T-helper 1 cell (primary cell): ENCODE data around the gene PRR12.
A peak's percentile ranks its signal among the peaks of the same experiment; 100 is the strongest.

Source experiments
- DNase-seq, 5 donors: peaks; one replicate each; pipeline ENCODE4 v3.0.0-alpha.2; 2012 to 2020

Gene PRR12

DNA sequence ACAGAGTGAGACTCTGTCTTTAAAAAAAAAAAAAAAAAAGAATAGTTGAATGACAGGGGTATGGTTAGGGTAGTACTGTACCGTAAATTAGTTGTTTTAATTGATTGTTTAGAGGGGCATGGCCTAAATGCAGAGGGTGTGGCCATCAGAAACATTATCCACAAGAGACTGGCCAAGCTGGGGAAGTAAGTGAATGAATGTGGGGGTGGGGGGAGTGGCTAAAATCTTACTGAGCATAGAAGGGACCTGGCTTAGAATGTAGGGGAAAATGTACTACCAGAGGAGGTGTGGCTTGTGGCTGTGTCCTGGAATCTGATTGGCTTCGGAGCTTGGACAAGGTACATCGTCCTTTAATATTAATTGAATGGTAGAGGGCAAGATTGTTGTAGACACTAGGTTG is 78.5 kb downstream of the PRR12 start:
- DNase-seq, result no peak

DNA sequence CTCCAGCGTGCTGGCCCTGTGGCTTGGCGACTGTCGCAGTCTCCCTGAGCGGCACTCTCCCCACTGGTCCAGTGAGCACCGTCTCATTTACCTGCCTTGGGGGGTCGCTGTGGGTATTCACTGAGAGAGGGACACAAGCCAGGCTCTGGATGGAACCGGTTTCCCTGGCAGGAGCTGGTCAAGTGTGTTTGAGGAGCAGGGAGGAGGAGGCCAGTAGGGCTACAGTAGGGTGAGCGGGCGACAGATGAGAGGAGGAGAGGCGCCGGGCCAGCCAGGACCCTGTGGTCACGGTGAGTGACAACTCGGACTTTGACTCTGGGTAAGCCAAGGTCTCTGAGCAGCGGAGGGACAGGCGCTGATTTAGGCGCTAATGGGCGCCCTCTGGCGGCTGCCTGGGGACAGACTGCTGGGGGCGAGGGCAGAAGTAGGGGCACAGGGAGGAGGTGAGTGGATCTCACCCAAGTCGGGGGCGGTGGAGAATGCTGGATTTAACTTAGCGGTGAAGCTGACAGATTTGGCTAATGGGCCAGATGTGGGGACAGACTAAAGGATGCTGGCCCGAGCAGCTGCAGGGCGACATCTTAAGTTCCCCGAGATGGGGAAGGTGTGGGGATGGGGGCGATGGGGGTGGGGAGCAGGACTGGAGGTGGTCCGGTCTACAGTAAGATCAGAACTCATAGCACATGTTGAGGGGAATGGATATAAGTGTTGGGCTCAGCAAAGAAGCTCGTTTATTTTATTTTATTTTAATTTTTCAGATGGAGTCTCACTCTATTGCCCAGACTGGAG is 81.3 kb downstream of the PRR12 start:
- peak; percentile 46 to 70 (median 67) for DNase-seq
